ELF-1 (cell line): ENCODE results near the gene CSTF1.

Source experiments
- DNase-seq: peaks from one replicate; pipeline ENCODE4 v3.0.0-alpha.2; 2016; ENCODE audit warnings: low read depth, low spot score

CSTF1 gene

GRCh38 chr20:56454754-56455153 is 62.3 kb downstream of the CSTF1 start:
- no peak for DNase-seq
